WTC11 (cell line): ENCODE measurements around the gene DUSP5.

Experiments used
- CTCF ChIP-seq: fragments of 200-600 bp; IDR thresholded peaks from 2 replicates; pipeline ENCODE4 v1.8.0; 2022; ENCODE audit warnings: antibody characterized with exemption
- KAT7 ChIP-seq: sonication (generic); formaldehyde crosslinking; IDR thresholded peaks from 2 replicates; pipeline ENCODE4 v1.8.1; 2023; ENCODE audit warnings: missing genetic modification reagents, mild to moderate bottlenecking, borderline replicate concordance
- MYBL2 ChIP-seq: sonication (generic); formaldehyde crosslinking; IDR thresholded peaks from 2 replicates; pipeline ENCODE4 v1.8.1; 2023; ENCODE audit warnings: mild to moderate bottlenecking, moderate library complexity, missing genetic modification reagents

GRCh38 chr10:110495731-110496552 lies 1.8 kb upstream of the DUSP5 start:
- no peak for TF ChIP-seq CTCF
- TF ChIP-seq KAT7 = no peak
- no peak for TF ChIP-seq MYBL2
